Adrenal gland (tissue), 19 donors: ENCODE results near the gene RNF169. TPM values are rescaled to one million over a fixed set of nuclear protein-coding genes. Genes with fewer than 3 reads are reported as not detected.

Source experiments
- DNase-seq, 7 donors: peaks; one replicate each; pipeline ENCODE4 v3.0.0-alpha.2; 2019 to 2020
- H3K27ac ChIP-seq, 5 donors: fragments of 200-600 bp; sonication (generic) in 4 of 5; 1 replicate in 3 of 5; 2 replicates in 2 of 5; pipeline versions ENCODE4 v1.5.1 to v1.8.0; 2016 to 2020; ENCODE audit warnings: mild to moderate bottlenecking in 1 of 5
- H3K27me3 ChIP-seq: fragments of 200-600 bp; 2 replicates; pipeline ENCODE4 v1.8.0; 2021
- H3K36me3 ChIP-seq, 2 donors: fragments of 200-600 bp; replicated peaks in 1 of 2; 1 replicate in 1 of 2; 2 replicates in 1 of 2; pipeline versions ENCODE4 v1.5.1 to v1.8.0; 2018 to 2022
- H3K4me1 ChIP-seq, 2 donors: fragments of 200-600 bp; replicated peaks in 1 of 2; 1 replicate in 1 of 2; 2 replicates in 1 of 2; pipeline versions ENCODE4 v1.5.1 to v1.8.0; 2018 to 2021
- H3K4me3 ChIP-seq, 4 donors: fragments of 200-600 bp; sonication (generic) in 3 of 4; one replicate each; pipeline ENCODE4 v1.5.1; 2016 to 2018
- H3K9me3 ChIP-seq, 3 donors: fragments of 200-600 bp; sonication (generic) in 1 of 3; replicated peaks in 1 of 3; 1 replicate in 2 of 3; 2 replicates in 1 of 3; pipeline versions ENCODE4 v1.5.1 to v1.8.0; 2016 to 2021
- CTCF ChIP-seq, 6 experiments: fragments of 450-650 bp in 4 of 6; fragments of 200-600 bp in 2 of 6; sonication (generic) in 1 of 6; IDR thresholded peaks; 1 replicate in 5 of 6; 2 replicates in 1 of 6; pipeline versions ENCODE4 v1.5.1 to v1.8.0; 2016 to 2021; ENCODE audit warnings: antibody characterized with exemption in 6 of 6, mild to moderate bottlenecking in 2 of 6, moderate library complexity in 1 of 6
- POLR2A ChIP-seq, 2 donors: fragments of 450-650 bp; IDR thresholded peaks; one replicate each; pipeline ENCODE4 v1.6.1; 2017; ENCODE audit warnings: antibody characterized with exemption in 2 of 2, mild to moderate bottlenecking in 2 of 2, moderate library complexity in 1 of 2
- WGBS, 4 donors: extraction: QIAGEN DNeasy Blood & Tissue Kit in 2 of 4; methylation state at CpG; one replicate each; pipeline versions ENCODE4 v1.1.5 to v1.1.7; 2013 to 2017; 5-methylcytosine and 5-hydroxymethylcytosine counted together
- intact Hi-C, 2 donors: fragments of 100-400 bp; cut with DNase I; formaldehyde crosslinking; loops; one replicate each; pipeline versions ENCODE4 v1.14.1 to v1.15.0; 2022 to 2023
- long read RNA-seq, 10 donors: library from polyadenylated mRNA in 3 of 10; unstranded in 2 of 10; stranded (forward) in 1 of 10; transcript quantifications; one replicate each; pipeline ENCODE4 v2.0.0 and lab custom pipeline, GENCODE V29; 2021 to 2026
- polyA plus RNA-seq, 3 donors: library from polyadenylated mRNA; stranded (reverse); fragments of 200-250 nt in 2 of 3; fragments of 350-450 nt in 1 of 3; fragmentation: Illumina TruSeq in 1 of 3; extraction: RNeasy Lipid Tissue Mini Kit (QIAGEN cat#74804) in 1 of 3; gene quantifications; one replicate each; pipeline ENCODE4 v1.2.3, GENCODE V29; 2013 to 2014
- total RNA-seq, 9 donors: library from RNA; depleted of rRNA in 4 of 9; stranded (reverse); fragments of >200 nt in 4 of 9; fragments of 120-200 nt in 1 of 9; fragmentation: NEBNext Ultra II Directional in 1 of 9; extraction: Animal tissue kit (Norgen Biotek cat#: 25700) in 1 of 9; gene quantifications; one replicate each; pipeline versions ENCODE4 v1.1.0 to v1.2.4, GENCODE V29; 2013 to 2023
- donor health status: healthy with polysubstance abuse.
- donor health status: Bipolar disorder and iron deficiency.
- donor health status: DM: yes; HTN: yes; CAD: no.
- donor health status: DM: no; HTN: no; CAD: no.
- donor health status: DM: no; HTN: no; CAD: no.
- donor health status: DM: yes; HTN: yes; CAD: no.

The RNF169 gene
- 10 to 100 TPM in 7 of 9 donors, 1 to 10 TPM in 2; 7.5 to 17.8 (median 12.6) TPM for total RNA-seq
- polyA plus RNA-seq, result 1 to 10 TPM; 1.9 to 6.6 (median 2.8) TPM
- long read RNA-seq, donor 1, full-length matches to known transcripts, result 1 of 1 reads
- long read RNA-seq, donor 1, partial matches to known transcripts, result 0 of 1 reads
- long read RNA-seq, donor 1, other reads (novel, unspliced or antisense), result 0 of 1 reads
- long read RNA-seq, donor 2, result 0 reads
- long read RNA-seq, donor 3, result 0 reads
- long read RNA-seq, donor 4, partial matches to known transcripts, result 0 of 7 reads
- long read RNA-seq, donor 4, other reads (novel, unspliced or antisense), result 7 of 7 reads
- long read RNA-seq, donor 5, partial matches to known transcripts, result 1 of 2 reads
- long read RNA-seq, donor 5, other reads (novel, unspliced or antisense), result 1 of 2 reads
- long read RNA-seq, donor 6, partial matches to known transcripts, result 0 of 4 reads
- long read RNA-seq, donor 6, other reads (novel, unspliced or antisense), result 4 of 4 reads
- long read RNA-seq, donor 7, full-length matches to known transcripts, result 1 of 1 reads
- long read RNA-seq, donor 7, partial matches to known transcripts, result 0 of 1 reads
- long read RNA-seq, donor 7, other reads (novel, unspliced or antisense), result 0 of 1 reads
- long read RNA-seq, donor 8, result 0 reads
- long read RNA-seq, donor 9, full-length matches to known transcripts, result 2 of 2 reads
- long read RNA-seq, donor 9, partial matches to known transcripts, result 0 of 2 reads
- long read RNA-seq, donor 9, other reads (novel, unspliced or antisense), result 0 of 2 reads
- long read RNA-seq, donor 10, full-length matches to known transcripts, result 1 of 1 reads
- long read RNA-seq, donor 10, partial matches to known transcripts, result 0 of 1 reads
- long read RNA-seq, donor 10, other reads (novel, unspliced or antisense), result 0 of 1 reads

- Histone ChIP-seq H3K4me3 (peak within 1 kb of the TSS in 2 of 4 donors; percentile 69 to 70), H3K36me3 (no peaks in the 10 kb centered on the region), H3K27ac (peak within 1 kb of the TSS; percentile 48 to 96 (median 91)), H3K27me3 (no peaks in the 10 kb centered on the region), H3K9me3 (no peaks in the 10 kb centered on the region), H3K4me1 (peaks cover 15 to 38% of the 10 kb centered on the region in 2 donors)
- TF ChIP-seq CTCF (IDR thresholded peaks at IDR 0.05), result no peak
- TF ChIP-seq POLR2A (IDR thresholded peaks at IDR 0.05), result peak; percentile 58 to 82
- DNase-seq, result peak; percentile 92 to 99 (median 97)
- 1 to 4% (median 2%) methylated on average over 21 to 47 of the region's 47 CpGs for WGBS, 4 donors
- intact Hi-C loops, result no loop called here
These were observed at the start of gene RNF169 for GRCh38 chr11:74748211-74749126. RNF169 (plus strand) TSS chr11:74748849; CDS start chr11:74748881, 32 bp downstream.

GRCh38 chr11:74699615-74700396 lies 48.8 kb upstream of the RNF169 start:
- intact Hi-C loops, result no loop called here
- no peaks in the 10 kb centered on the region for H3K36me3 ChIP-seq

GRCh38 chr11:74701351-74701750 lies 47.3 kb upstream of the RNF169 start:
- intact Hi-C loops, result no loop called here
- no peaks in the 10 kb centered on the region for H3K27me3 ChIP-seq
- TF ChIP-seq POLR2A (IDR thresholded peaks at IDR 0.05) (no peak), CTCF (IDR thresholded peaks at IDR 0.05) (no peak)
- no peaks in the 10 kb centered on the region for H3K9me3 ChIP-seq
- peaks cover 0 to 8% of the 10 kb centered on the region in 2 donors for H3K4me1 ChIP-seq
- no peak overlapping the region for H3K4me3 ChIP-seq
- WGBS, 4 donors, result 61 to 66% (median 66%) methylated on average over 8 of the region's 8 CpGs
- no peak overlapping the region for H3K27ac ChIP-seq
- DNase-seq, result no peak
- H3K36me3 ChIP-seq, result no peaks in the 10 kb centered on the region

More at GRCh38 chr11:74699615-74700396, 48.8 kb upstream of the RNF169 start:
- Histone ChIP-seq H3K27me3 (no peaks in the 10 kb centered on the region), H3K4me3 (no peak overlapping the region), H3K4me1 (peaks cover 0 to 14% of the 10 kb centered on the region in 2 donors), H3K9me3 (no peaks in the 10 kb centered on the region), H3K27ac (no peak overlapping the region)
- TF ChIP-seq POLR2A (IDR thresholded peaks at IDR 0.05) (no peak), CTCF (IDR thresholded peaks at IDR 0.05) (no peak)
- no peak for DNase-seq
- WGBS, 4 donors, result 85 to 94% (median 87%) methylated on average over 6 to 9 of the region's 9 CpGs
